Neural cell (in vitro differentiated cells): ENCODE results near the gene MYPN.

Source experiments
- EP300 ChIP-seq: fragments of 450-650 bp; conservative IDR thresholded peaks from 2 replicates; pipeline ENCODE4 v1.6.1; 2014; ENCODE audit warnings: antibody characterized with exemption, mild to moderate bottlenecking, moderate library complexity; ENCODE audit not compliant: poor library complexity, severe bottlenecking
- EZH2 ChIP-seq: fragments of 200-600, 300-800 bp; shearing (Covaris generic), sonication (generic); IDR thresholded peaks from 2 replicates; pipeline ENCODE4 v1.6.1; 2014; ENCODE audit warnings: antibody characterized with exemption, low read length, borderline replicate concordance, mild to moderate bottlenecking; ENCODE audit not compliant: insufficient read depth, poor library complexity, severe bottlenecking
- RAD21 ChIP-seq: fragments of 450-650 bp; conservative IDR thresholded peaks from 2 replicates; pipeline ENCODE4 v1.6.1; 2014; ENCODE audit warnings: antibody characterized with exemption, mild to moderate bottlenecking, moderate library complexity
- SMC3 ChIP-seq: fragments of 450-650 bp; conservative IDR thresholded peaks from 2 replicates; pipeline ENCODE4 v1.6.1; 2014; ENCODE audit warnings: antibody characterized with exemption, mild to moderate bottlenecking, moderate library complexity; ENCODE audit not compliant: poor library complexity
- TAF1 ChIP-seq: IDR thresholded peaks from 2 replicates; pipeline ENCODE4 v1.6.1; 2012; ENCODE audit warnings: low read depth
- TF ChIP-seq, protein P1 (sequence below): fragments of 450-650 bp; IDR thresholded peaks from 2 replicates; pipeline ENCODE4 v1.5.1; 2014; ENCODE audit warnings: antibody characterized with exemption, mild to moderate bottlenecking, moderate library complexity; ENCODE audit not compliant: poor library complexity, severe bottlenecking
- TF ChIP-seq, protein P2 (sequence below): IDR thresholded peaks from 2 replicates; pipeline ENCODE4 v1.6.1; 2012; ENCODE audit warnings: borderline replicate concordance

- TF ChIP-seq SMC3 (no peak), EZH2 (no peak), TAF1 (no peak), RAD21 (no peak), EP300 (no peak)
- TF ChIP-seq, protein P1, sequence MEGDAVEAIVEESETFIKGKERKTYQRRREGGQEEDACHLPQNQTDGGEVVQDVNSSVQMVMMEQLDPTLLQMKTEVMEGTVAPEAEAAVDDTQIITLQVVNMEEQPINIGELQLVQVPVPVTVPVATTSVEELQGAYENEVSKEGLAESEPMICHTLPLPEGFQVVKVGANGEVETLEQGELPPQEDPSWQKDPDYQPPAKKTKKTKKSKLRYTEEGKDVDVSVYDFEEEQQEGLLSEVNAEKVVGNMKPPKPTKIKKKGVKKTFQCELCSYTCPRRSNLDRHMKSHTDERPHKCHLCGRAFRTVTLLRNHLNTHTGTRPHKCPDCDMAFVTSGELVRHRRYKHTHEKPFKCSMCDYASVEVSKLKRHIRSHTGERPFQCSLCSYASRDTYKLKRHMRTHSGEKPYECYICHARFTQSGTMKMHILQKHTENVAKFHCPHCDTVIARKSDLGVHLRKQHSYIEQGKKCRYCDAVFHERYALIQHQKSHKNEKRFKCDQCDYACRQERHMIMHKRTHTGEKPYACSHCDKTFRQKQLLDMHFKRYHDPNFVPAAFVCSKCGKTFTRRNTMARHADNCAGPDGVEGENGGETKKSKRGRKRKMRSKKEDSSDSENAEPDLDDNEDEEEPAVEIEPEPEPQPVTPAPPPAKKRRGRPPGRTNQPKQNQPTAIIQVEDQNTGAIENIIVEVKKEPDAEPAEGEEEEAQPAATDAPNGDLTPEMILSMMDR = no peak
- TF ChIP-seq, protein P2, sequence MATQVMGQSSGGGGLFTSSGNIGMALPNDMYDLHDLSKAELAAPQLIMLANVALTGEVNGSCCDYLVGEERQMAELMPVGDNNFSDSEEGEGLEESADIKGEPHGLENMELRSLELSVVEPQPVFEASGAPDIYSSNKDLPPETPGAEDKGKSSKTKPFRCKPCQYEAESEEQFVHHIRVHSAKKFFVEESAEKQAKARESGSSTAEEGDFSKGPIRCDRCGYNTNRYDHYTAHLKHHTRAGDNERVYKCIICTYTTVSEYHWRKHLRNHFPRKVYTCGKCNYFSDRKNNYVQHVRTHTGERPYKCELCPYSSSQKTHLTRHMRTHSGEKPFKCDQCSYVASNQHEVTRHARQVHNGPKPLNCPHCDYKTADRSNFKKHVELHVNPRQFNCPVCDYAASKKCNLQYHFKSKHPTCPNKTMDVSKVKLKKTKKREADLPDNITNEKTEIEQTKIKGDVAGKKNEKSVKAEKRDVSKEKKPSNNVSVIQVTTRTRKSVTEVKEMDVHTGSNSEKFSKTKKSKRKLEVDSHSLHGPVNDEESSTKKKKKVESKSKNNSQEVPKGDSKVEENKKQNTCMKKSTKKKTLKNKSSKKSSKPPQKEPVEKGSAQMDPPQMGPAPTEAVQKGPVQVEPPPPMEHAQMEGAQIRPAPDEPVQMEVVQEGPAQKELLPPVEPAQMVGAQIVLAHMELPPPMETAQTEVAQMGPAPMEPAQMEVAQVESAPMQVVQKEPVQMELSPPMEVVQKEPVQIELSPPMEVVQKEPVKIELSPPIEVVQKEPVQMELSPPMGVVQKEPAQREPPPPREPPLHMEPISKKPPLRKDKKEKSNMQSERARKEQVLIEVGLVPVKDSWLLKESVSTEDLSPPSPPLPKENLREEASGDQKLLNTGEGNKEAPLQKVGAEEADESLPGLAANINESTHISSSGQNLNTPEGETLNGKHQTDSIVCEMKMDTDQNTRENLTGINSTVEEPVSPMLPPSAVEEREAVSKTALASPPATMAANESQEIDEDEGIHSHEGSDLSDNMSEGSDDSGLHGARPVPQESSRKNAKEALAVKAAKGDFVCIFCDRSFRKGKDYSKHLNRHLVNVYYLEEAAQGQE = no peak
These were observed 113.1 kb downstream of the MYPN start for GRCh38 chr10:68222391-68222790.
